Uterus (tissue), 2 donors: Measurements from ENCODE around the gene TBK1.

Source experiments
- POLR2A ChIP-seq, 2 donors: fragments of 450-650 bp; IDR thresholded peaks; one replicate each; pipeline ENCODE4 v1.6.1; 2016; ENCODE audit warnings: antibody characterized with exemption in 2 of 2, mild to moderate bottlenecking in 1 of 2, moderate library complexity in 1 of 2
- TF ChIP-seq, protein P1 (sequence below), 4 experiments: fragments of 200-600 bp in 2 of 4; fragments of 450-650 bp in 2 of 4; sonication (generic) in 2 of 4; IDR thresholded peaks; one replicate each; pipeline ENCODE4 v1.5.1; 2016 to 2019; ENCODE audit warnings: antibody characterized with exemption in 4 of 4, mild to moderate bottlenecking in 2 of 4, moderate library complexity in 1 of 4

DNA sequence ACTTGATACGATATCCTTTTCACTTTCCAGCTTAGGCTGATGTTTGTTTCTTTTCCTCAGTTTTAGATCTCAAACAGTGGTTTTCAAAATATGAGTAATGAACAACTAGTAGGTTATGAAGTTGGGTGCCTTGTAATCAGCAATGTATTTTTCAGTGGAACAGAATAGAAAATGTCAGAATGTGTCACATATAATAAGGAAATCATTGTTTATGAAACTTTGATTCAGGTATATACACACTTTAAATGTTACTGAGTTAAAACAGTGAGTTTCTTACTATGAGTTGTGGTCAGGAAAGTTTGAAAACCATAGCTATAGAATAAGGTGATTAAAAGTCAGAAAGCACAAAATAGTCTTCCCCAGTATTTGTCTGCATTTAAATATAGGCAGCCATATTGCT, 39.8 kb downstream of the TBK1 start:
- TF ChIP-seq POLR2A (IDR thresholded peaks at IDR 0.05) = no peak
- TF ChIP-seq, protein P1, sequence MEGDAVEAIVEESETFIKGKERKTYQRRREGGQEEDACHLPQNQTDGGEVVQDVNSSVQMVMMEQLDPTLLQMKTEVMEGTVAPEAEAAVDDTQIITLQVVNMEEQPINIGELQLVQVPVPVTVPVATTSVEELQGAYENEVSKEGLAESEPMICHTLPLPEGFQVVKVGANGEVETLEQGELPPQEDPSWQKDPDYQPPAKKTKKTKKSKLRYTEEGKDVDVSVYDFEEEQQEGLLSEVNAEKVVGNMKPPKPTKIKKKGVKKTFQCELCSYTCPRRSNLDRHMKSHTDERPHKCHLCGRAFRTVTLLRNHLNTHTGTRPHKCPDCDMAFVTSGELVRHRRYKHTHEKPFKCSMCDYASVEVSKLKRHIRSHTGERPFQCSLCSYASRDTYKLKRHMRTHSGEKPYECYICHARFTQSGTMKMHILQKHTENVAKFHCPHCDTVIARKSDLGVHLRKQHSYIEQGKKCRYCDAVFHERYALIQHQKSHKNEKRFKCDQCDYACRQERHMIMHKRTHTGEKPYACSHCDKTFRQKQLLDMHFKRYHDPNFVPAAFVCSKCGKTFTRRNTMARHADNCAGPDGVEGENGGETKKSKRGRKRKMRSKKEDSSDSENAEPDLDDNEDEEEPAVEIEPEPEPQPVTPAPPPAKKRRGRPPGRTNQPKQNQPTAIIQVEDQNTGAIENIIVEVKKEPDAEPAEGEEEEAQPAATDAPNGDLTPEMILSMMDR (IDR thresholded peaks at IDR 0.05) = no peak
